Midbrain (tissue), 1 donor: ENCODE results near the gene NSUN4.

Experiments used
- DNase-seq: peaks from one replicate; lab custom pipeline; 2025; lab: John Stamatoyannopoulos, UW

The NSUN4 gene

GRCh38 chr1:46406881-46407608 is 66.4 kb downstream of the NSUN4 start:
- no peak for DNase-seq

- DNase-seq, result no peak
These were observed 67.0 kb downstream of the NSUN4 start for GRCh38 chr1:46407636-46408035.

GRCh38 chr1:46408356-46409062 is 67.9 kb downstream of the NSUN4 start:
- no peak for DNase-seq

- no peak for DNase-seq
These were observed 68.4 kb downstream of the NSUN4 start for GRCh38 chr1:46409063-46409372.

- no peak for DNase-seq
These were observed 69.8 kb downstream of the NSUN4 start for GRCh38 chr1:46410156-46411009.

- DNase-seq, result no peak
These were observed 70.4 kb downstream of the NSUN4 start for GRCh38 chr1:46411010-46411405.
